ENCODE data around the gene SUMO3.
"Not testable (repeated sequence)": the region's sequence is repeated elsewhere in the genome, so short reads cannot be mapped to it uniquely, and the experiment has no call there.

Gene SUMO3

GRCh38 chr21:44834951-44835646 is 17.2 kb upstream of the SUMO3 start:
- no peak overlapping the region for H3K4me3 ChIP-seq (ENCODE audit: low read length)
- peaks cover 6% of the 10 kb centered on the region; the same call in 1 of the 2 replicates for H3K4me1 ChIP-seq (ENCODE audit: control insufficient read depth, low read length)
- H3K36me3 ChIP-seq (ENCODE audit: control insufficient read depth, low read length): no peaks in the 10 kb centered on the region
- H3K9me2 ChIP-seq (replicated peaks; ENCODE audit: control insufficient read depth, low read length): no peaks in the 10 kb centered on the region
- H4K20me1 ChIP-seq (ENCODE audit: control insufficient read depth, insufficient read depth, low read depth, low read length): no peaks in the 10 kb centered on the region
- H3K27ac ChIP-seq (ENCODE audit: low read depth, low read length): no peak overlapping the region
- TF ChIP-seq CTCF (IDR thresholded peaks at IDR 0.05; ENCODE audit: low read depth, low read length, poor library complexity, severe bottlenecking) (no peak), EZH2phosphoT487 (IDR thresholded peaks at IDR 0.05; ENCODE audit: borderline replicate concordance, low read length) (no peak)
- no peaks in the 10 kb centered on the region for H3F3A ChIP-seq (ENCODE audit: control insufficient read depth, insufficient read depth)
- H3K4me2 ChIP-seq (ENCODE audit: low read length): no peak overlapping the region
- H3K27me3 ChIP-seq (ENCODE audit: control insufficient read depth, low read length): no peaks in the 10 kb centered on the region
- H3K9me3 ChIP-seq (ENCODE audit: control insufficient read depth, insufficient read depth, low read length): no peaks in the 10 kb centered on the region
- no peaks in the 10 kb centered on the region for H3K79me2 ChIP-seq (ENCODE audit: control insufficient read depth, low read length)

DNA sequence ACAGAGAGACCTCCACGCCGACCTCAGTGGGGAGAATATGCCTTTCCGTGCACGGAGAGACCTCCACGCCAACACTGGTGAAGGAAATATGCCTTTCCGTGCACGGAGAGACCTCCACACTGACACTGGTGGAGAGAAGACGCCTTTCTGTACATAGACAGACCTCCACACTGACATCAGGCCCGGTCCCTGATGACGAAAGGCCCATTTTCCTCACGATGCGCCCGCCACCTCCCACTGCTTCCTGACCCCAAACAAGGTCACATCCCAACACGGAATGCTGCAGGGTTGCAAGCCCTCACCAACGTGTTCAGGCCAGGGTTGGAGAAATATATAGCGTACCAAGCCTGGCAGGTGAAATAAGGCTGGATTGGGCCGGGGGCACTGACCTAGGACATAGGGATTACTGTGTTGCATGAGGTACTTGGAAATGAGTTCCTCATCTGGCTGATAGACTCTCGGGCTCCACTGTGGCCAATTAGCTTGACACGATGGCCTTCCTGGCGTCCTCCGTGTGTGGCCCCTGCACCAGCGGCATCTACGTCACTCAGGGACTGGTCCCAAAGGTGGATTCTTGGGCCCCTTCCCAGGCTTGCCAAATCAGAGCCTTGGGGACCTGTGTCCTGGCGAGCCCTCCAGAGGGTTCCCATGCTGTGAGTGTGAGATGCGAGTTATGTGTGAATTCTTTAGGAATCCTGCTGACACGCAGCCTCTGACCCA is 16.5 kb upstream of the SUMO3 start:
- Histone ChIP-seq H4K20me1 (ENCODE audit: control insufficient read depth, insufficient read depth, low read depth, low read length) (no peaks in the 10 kb centered on the region), H3K9me3 (ENCODE audit: control insufficient read depth, insufficient read depth, low read length) (no peaks in the 10 kb centered on the region), H3K27me3 (ENCODE audit: control insufficient read depth, low read length) (no peaks in the 10 kb centered on the region), H3K9me2 (replicated peaks; ENCODE audit: control insufficient read depth, low read length) (no peaks in the 10 kb centered on the region), H3F3A (ENCODE audit: control insufficient read depth, insufficient read depth) (no peaks in the 10 kb centered on the region), H3K4me2 (ENCODE audit: low read length) (no peak overlapping the region), H3K4me3 (ENCODE audit: low read length) (no peak overlapping the region), H3K36me3 (ENCODE audit: control insufficient read depth, low read length) (no peaks in the 10 kb centered on the region), H3K79me2 (ENCODE audit: control insufficient read depth, low read length) (no peaks in the 10 kb centered on the region), H3K27ac (ENCODE audit: low read depth, low read length) (no peak overlapping the region), H3K4me1 (ENCODE audit: control insufficient read depth, low read length) (peaks cover 6% of the 10 kb centered on the region; the same call in 1 of the 2 replicates)
- TF ChIP-seq EZH2phosphoT487 (IDR thresholded peaks at IDR 0.05; ENCODE audit: borderline replicate concordance, low read length): no peak
- TF ChIP-seq CTCF (IDR thresholded peaks at IDR 0.05; ENCODE audit: low read depth, low read length, poor library complexity, severe bottlenecking): no peak

DNA sequence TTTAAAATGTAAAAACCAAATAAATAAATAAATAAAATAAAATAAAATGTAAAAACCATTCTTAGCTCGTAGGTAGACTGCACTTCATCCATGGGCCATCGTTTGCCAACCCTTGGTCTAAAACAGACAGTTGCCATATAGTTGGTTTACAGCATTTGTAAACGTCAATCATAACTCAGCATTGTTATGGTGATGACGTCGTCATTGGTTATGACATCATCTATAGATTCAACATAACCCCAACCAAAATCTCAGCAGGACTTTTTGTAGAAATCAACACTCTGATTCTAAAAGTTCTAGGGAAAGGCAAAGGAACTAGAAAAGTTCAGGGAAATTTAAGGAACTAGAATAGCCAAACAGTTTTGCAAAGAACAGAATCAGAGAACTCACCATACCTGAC is 15.8 kb upstream of the SUMO3 start:
- H3K4me1 ChIP-seq (ENCODE audit: control insufficient read depth, low read length): peaks cover 6% of the 10 kb centered on the region; the same call in 1 of the 2 replicates
- no peak overlapping the region for H3K27ac ChIP-seq (ENCODE audit: low read depth, low read length)
- peaks cover 7% of the 10 kb centered on the region; the same call in 1 of the 2 replicates for H3K9me3 ChIP-seq (ENCODE audit: control insufficient read depth, insufficient read depth, low read length)
- H4K20me1 ChIP-seq (ENCODE audit: control insufficient read depth, insufficient read depth, low read depth, low read length): no peaks in the 10 kb centered on the region
- H3K4me3 ChIP-seq (ENCODE audit: low read length): no peak overlapping the region
- H3K27me3 ChIP-seq (ENCODE audit: control insufficient read depth, low read length): no peaks in the 10 kb centered on the region
- H3K4me2 ChIP-seq (ENCODE audit: low read length): no peak overlapping the region
- no peaks in the 10 kb centered on the region for H3F3A ChIP-seq (ENCODE audit: control insufficient read depth, insufficient read depth)
- no peaks in the 10 kb centered on the region for H3K36me3 ChIP-seq (ENCODE audit: control insufficient read depth, low read length)
- no peaks in the 10 kb centered on the region for H3K79me2 ChIP-seq (ENCODE audit: control insufficient read depth, low read length)
- no peaks in the 10 kb centered on the region for H3K9me2 ChIP-seq (replicated peaks; ENCODE audit: control insufficient read depth, low read length)
- TF ChIP-seq CTCF (IDR thresholded peaks at IDR 0.05; ENCODE audit: low read depth, low read length, poor library complexity, severe bottlenecking) (no peak), EZH2phosphoT487 (IDR thresholded peaks at IDR 0.05; ENCODE audit: borderline replicate concordance, low read length) (no peak)

- not testable (repeated sequence) for H3K9me2 ChIP-seq (replicated peaks; ENCODE audit: control insufficient read depth, low read length); H3K9me3 ChIP-seq (ENCODE audit: control insufficient read depth, insufficient read depth, low read length); H3K79me2 ChIP-seq (ENCODE audit: control insufficient read depth, low read length); H3K36me3 ChIP-seq (ENCODE audit: control insufficient read depth, low read length); H3K4me2 ChIP-seq (ENCODE audit: low read length); H3F3A ChIP-seq (ENCODE audit: control insufficient read depth, insufficient read depth); H3K4me3 ChIP-seq (ENCODE audit: low read length); H4K20me1 ChIP-seq (ENCODE audit: control insufficient read depth, insufficient read depth, low read depth, low read length); H3K4me1 ChIP-seq (ENCODE audit: control insufficient read depth, low read length); H3K27ac ChIP-seq (ENCODE audit: low read depth, low read length); H3K27me3 ChIP-seq (ENCODE audit: control insufficient read depth, low read length)
Observed at GRCh38 chr21:44832516-44833255, 14.8 kb upstream of the SUMO3 start.

Data from DOHH2 (cell line).